DND-41 (cell line): Measurements from ENCODE around the gene ZNF609.

Source experiments
- ATAC-seq: fragments of 200-7000 bp; cut with Tn5 transposase; 3 replicates; pipeline ENCODE4 v1.9.1; 2021; ENCODE audit warnings: low read depth; ENCODE audit not compliant: insufficient read depth
- DNase-seq: peaks from one replicate; pipeline ENCODE4 v3.0.0-alpha.2; 2020
- H2AFZ ChIP-seq: 2 replicates; pipeline ENCODE4 v1.6.0; 2012; ENCODE audit warnings: low read depth, low read length
- H3K27ac ChIP-seq: 2 replicates; pipeline ENCODE4 v1.5.1; 2012; ENCODE audit warnings: low read length, inconsistent platforms
- H3K27me3 ChIP-seq: fragments of 200-600 bp; sonication (generic); 2 replicates; pipeline ENCODE4 v1.6.0; 2012; ENCODE audit warnings: low read length, mild to moderate bottlenecking, inconsistent platforms; ENCODE audit not compliant: insufficient read depth, poor library complexity
- H3K36me3 ChIP-seq: 2 replicates; pipeline ENCODE4 v1.5.1; 2012; ENCODE audit warnings: low read length, inconsistent platforms; ENCODE audit not compliant: insufficient read depth
- H3K4me1 ChIP-seq: 2 replicates; pipeline ENCODE4 v1.5.1; 2012; ENCODE audit warnings: mild to moderate bottlenecking, low read length; ENCODE audit not compliant: insufficient read depth
- H3K4me2 ChIP-seq: 2 replicates; pipeline ENCODE4 v1.6.0; 2012; ENCODE audit warnings: mild to moderate bottlenecking, moderate library complexity, low read length, inconsistent platforms; ENCODE audit not compliant: insufficient read depth
- H3K4me3 ChIP-seq, 2 experiments: fragments of 200-600 bp in 1 of 2; shearing (Covaris generic) in 1 of 2; 2 replicates each; pipeline ENCODE4 v1.5.1; 2012 to 2016; ENCODE audit warnings: inconsistent platforms in 2 of 2, low read length in 2 of 2, mild to moderate bottlenecking in 2 of 2, low read depth in 1 of 2, moderate library complexity in 1 of 2
- H3K79me2 ChIP-seq: 2 replicates; pipeline ENCODE4 v1.6.0; 2012; ENCODE audit warnings: low read length, inconsistent platforms; ENCODE audit not compliant: insufficient read depth
- H3K9ac ChIP-seq: 2 replicates; pipeline ENCODE4 v1.6.0; 2012; ENCODE audit warnings: low read depth, mild to moderate bottlenecking, inconsistent platforms, low read length, moderate library complexity
- H3K9me3 ChIP-seq: 2 replicates; pipeline ENCODE4 v1.5.1; 2012; ENCODE audit warnings: low read length, moderate library complexity, mild to moderate bottlenecking, inconsistent platforms; ENCODE audit not compliant: insufficient read depth, severe bottlenecking
- H4K20me1 ChIP-seq: 2 replicates; pipeline ENCODE4 v1.6.0; 2012; ENCODE audit warnings: low read length; ENCODE audit not compliant: insufficient read depth
- EZH2 ChIP-seq: IDR thresholded peaks from 3 replicates; pipeline ENCODE4 v1.6.1; 2012; ENCODE audit warnings: borderline replicate concordance, low read depth, mild to moderate bottlenecking, moderate library complexity, low read length, inconsistent platforms; ENCODE audit not compliant: severe bottlenecking
- TF ChIP-seq, protein P1 (sequence below): IDR thresholded peaks from 2 replicates; pipeline ENCODE4 v1.5.1; 2012; ENCODE audit warnings: borderline replicate concordance, low read length, moderate library complexity, mild to moderate bottlenecking; ENCODE audit not compliant: poor library complexity, severe bottlenecking; ENCODE audit errors: extremely low read depth

ZNF609 gene

GRCh38 chr15:64698823-64699222 is 238.4 kb downstream of the ZNF609 start:
- H3K36me3 ChIP-seq = peaks cover 14% of the 10 kb centered on the region
- H3K4me2 ChIP-seq = no peak overlapping the region
- DNase-seq (no peak), ATAC-seq (no peak)
- H3K9ac ChIP-seq = no peak overlapping the region
- peaks cover 42% of the 10 kb centered on the region for H3K4me1 ChIP-seq
- TF ChIP-seq EZH2 = no peak
- TF ChIP-seq, protein P1, sequence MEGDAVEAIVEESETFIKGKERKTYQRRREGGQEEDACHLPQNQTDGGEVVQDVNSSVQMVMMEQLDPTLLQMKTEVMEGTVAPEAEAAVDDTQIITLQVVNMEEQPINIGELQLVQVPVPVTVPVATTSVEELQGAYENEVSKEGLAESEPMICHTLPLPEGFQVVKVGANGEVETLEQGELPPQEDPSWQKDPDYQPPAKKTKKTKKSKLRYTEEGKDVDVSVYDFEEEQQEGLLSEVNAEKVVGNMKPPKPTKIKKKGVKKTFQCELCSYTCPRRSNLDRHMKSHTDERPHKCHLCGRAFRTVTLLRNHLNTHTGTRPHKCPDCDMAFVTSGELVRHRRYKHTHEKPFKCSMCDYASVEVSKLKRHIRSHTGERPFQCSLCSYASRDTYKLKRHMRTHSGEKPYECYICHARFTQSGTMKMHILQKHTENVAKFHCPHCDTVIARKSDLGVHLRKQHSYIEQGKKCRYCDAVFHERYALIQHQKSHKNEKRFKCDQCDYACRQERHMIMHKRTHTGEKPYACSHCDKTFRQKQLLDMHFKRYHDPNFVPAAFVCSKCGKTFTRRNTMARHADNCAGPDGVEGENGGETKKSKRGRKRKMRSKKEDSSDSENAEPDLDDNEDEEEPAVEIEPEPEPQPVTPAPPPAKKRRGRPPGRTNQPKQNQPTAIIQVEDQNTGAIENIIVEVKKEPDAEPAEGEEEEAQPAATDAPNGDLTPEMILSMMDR = no peak
- no peak overlapping the region for H3K27ac ChIP-seq
- no peak overlapping the region for H2AFZ ChIP-seq
- H3K4me3 ChIP-seq = no peak overlapping the region
- no peaks in the 10 kb centered on the region for H3K27me3 ChIP-seq
- H3K9me3 ChIP-seq = no peaks in the 10 kb centered on the region
- peaks cover 82% of the 10 kb centered on the region for H3K79me2 ChIP-seq
- peaks cover 33% of the 10 kb centered on the region for H4K20me1 ChIP-seq

GRCh38 chr15:64699751-64700388 is 239.5 kb downstream of the ZNF609 start:
- H3K9ac ChIP-seq = peak overlapping the region; percentile 81; the same call in 1 of the 2 replicates
- TF ChIP-seq, protein P1 = no peak
- no peak for TF ChIP-seq EZH2
- H2AFZ ChIP-seq = no peak overlapping the region
- peaks cover 43% of the 10 kb centered on the region for H3K4me1 ChIP-seq
- ATAC-seq (no peak), DNase-seq (no peak)
- H3K79me2 ChIP-seq = peaks cover 75% of the 10 kb centered on the region
- H4K20me1 ChIP-seq = peaks cover 30% of the 10 kb centered on the region
- H3K4me2 ChIP-seq = peak overlapping the region; percentile 65
- H3K27ac ChIP-seq = 0 out of 2 replicates have a peak overlapping the region, but pooled peaks have one; percentile 4
- no peaks in the 10 kb centered on the region for H3K27me3 ChIP-seq
- H3K4me3 ChIP-seq = peak overlapping the region in 1 of 2 experiments; percentile 33; a peak in 2 of 4 replicates
- H3K9me3 ChIP-seq = no peaks in the 10 kb centered on the region
- H3K36me3 ChIP-seq = peaks cover 14% of the 10 kb centered on the region

DNA sequence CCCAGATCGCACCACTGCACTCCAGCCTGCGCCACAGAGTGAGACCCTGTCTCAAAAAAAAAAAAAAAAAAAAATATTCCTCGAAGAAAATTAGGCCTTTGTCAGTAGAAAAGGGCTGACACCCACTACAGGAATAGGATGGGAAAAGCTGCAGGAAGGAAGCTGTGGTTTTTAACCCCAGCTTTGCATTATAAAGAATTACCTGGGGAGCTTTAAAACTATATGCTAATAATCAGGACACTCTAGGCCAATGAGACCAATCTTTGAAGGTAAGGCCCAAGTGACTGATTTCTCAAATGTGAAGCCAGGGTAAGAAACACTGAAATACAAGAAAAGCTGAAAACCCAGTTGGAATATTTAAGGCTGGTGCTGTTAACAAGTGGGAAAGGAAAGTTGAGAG is 240.7 kb downstream of the ZNF609 start:
- H3K4me3 ChIP-seq = peak overlapping the region in 1 of 2 experiments; percentile 73; a peak in 2 of 4 replicates
- H3K36me3 ChIP-seq = peaks cover 10% of the 10 kb centered on the region
- H3K4me2 ChIP-seq = peak overlapping the region; percentile 65
- TF ChIP-seq, protein P1 = no peak
- no peak for TF ChIP-seq EZH2
- H3K9ac ChIP-seq = peak overlapping the region; percentile 81; the same call in 1 of the 2 replicates
- H4K20me1 ChIP-seq = peaks cover 21% of the 10 kb centered on the region
- H3K79me2 ChIP-seq = peaks cover 64% of the 10 kb centered on the region
- H3K27ac ChIP-seq = peak overlapping the region; percentile 50
- ATAC-seq = no peak
- H3K27me3 ChIP-seq = no peaks in the 10 kb centered on the region
- H3K9me3 ChIP-seq = no peaks in the 10 kb centered on the region
- no peak for DNase-seq
- H2AFZ ChIP-seq = no peak overlapping the region
- H3K4me1 ChIP-seq = peaks cover 43% of the 10 kb centered on the region
